COLO668 (cell line): Measurements from ENCODE around the gene CAMKV.
"Not testable (repeated sequence)": the region's sequence is repeated elsewhere in the genome, so short reads cannot be mapped to it uniquely, and the experiment has no call there.

ENCODE experiments used
- DNase-seq: peaks from one replicate; lab custom pipeline; 2025; ENCODE audit not compliant: unreplicated experiment; lab: John Stamatoyannopoulos, UW

The CAMKV gene

GRCh38 chr3:49856181-49857005, 13.3 kb downstream of the CAMKV start, which contains the start of gene TRAIP:
TSS of gene TRAIP (minus strand) at chr3:49856564. CDS start at chr3:49856453, 111 bp downstream.
- peak; percentile 91 for DNase-seq

- no peak for DNase-seq
Measured at GRCh38 chr3:49855662-49856061, 14.0 kb downstream of the CAMKV start.

GRCh38 chr3:49845694-49846093, 24.0 kb downstream of the CAMKV start:
- DNase-seq = no peak

- no peak for DNase-seq
Measured at GRCh38 chr3:49844464-49845183, 25.1 kb downstream of the CAMKV start.

- no peak for DNase-seq
Measured at GRCh38 chr3:49842843-49843517, 26.7 kb downstream of the CAMKV start.

GRCh38 chr3:49841806-49842205, 27.9 kb downstream of the CAMKV start:
- DNase-seq = no peak

GRCh38 chr3:49841126-49841696, 28.5 kb downstream of the CAMKV start:
- peak; percentile 3 for DNase-seq

GRCh38 chr3:49840388-49840787, 29.3 kb downstream of the CAMKV start:
- DNase-seq = no peak

GRCh38 chr3:49839193-49839809, 30.4 kb downstream of the CAMKV start:
- peak; percentile 60 for DNase-seq

- DNase-seq = no peak
Measured at GRCh38 chr3:49831341-49831740, 38.4 kb downstream of the CAMKV start.

GRCh38 chr3:49826016-49826415, 43.7 kb downstream of the CAMKV start:
- no peak for DNase-seq

GRCh38 chr3:49823131-49823530, 46.6 kb downstream of the CAMKV start:
- DNase-seq = not testable (repeated sequence)

GRCh38 chr3:49813497-49814174, 56.1 kb downstream of the CAMKV start, which contains the start of gene UBA7:
TSS of gene UBA7 (minus strand) at chr3:49813953. CDS start at chr3:49813787, 166 bp downstream.
- DNase-seq = peak; percentile 3

- no peak for DNase-seq
Measured at GRCh38 chr3:49812916-49813496, 56.7 kb downstream of the CAMKV start.
